Esophagus squamous epithelium (tissue), 5 donors: ENCODE results near the gene CUEDC2. TPM values are rescaled to one million over a fixed set of nuclear protein-coding genes. Genes with fewer than 3 reads are reported as not detected.
"Not testable (repeated sequence)": the region's sequence is repeated elsewhere in the genome, so short reads cannot be mapped to it uniquely, and the experiment has no call there.

ENCODE experiments used
- DNase-seq: peaks from one replicate; lab custom pipeline; 2025; lab: John Stamatoyannopoulos, UW
- H3K27ac ChIP-seq, 4 donors: fragments of 200-600 bp; sonication (generic); one replicate each; pipeline ENCODE4 v1.5.1; 2016 to 2019; ENCODE audit warnings: mild to moderate bottlenecking in 1 of 4
- H3K27me3 ChIP-seq, 4 donors: fragments of 200-600 bp; sonication (generic); 1 replicate in 3 of 4; 2 replicates in 1 of 4; pipeline versions ENCODE4 v1.5.1 to v1.6.0; 2017 to 2021; ENCODE audit warnings: antibody characterized with exemption in 1 of 4
- H3K36me3 ChIP-seq, 3 donors: fragments of 200-600 bp; sonication (generic); one replicate each; pipeline ENCODE4 v1.5.1; 2016 to 2019
- H3K4me1 ChIP-seq, 3 donors: fragments of 200-600 bp; sonication (generic); one replicate each; pipeline ENCODE4 v1.5.1; 2017 to 2019
- H3K4me3 ChIP-seq, 4 donors: fragments of 200-600 bp; sonication (generic); 1 replicate in 3 of 4; 2 replicates in 1 of 4; pipeline ENCODE4 v1.5.1; 2016 to 2019; ENCODE audit warnings: mild to moderate bottlenecking in 2 of 4, moderate library complexity in 1 of 4
- H3K9me3 ChIP-seq, 3 donors: fragments of 200-600 bp; sonication (generic); one replicate each; pipeline ENCODE4 v1.5.1; 2016 to 2019
- POLR2A ChIP-seq, 4 donors: fragments of 450-650 bp; IDR thresholded peaks; one replicate each; pipeline ENCODE4 v1.6.1; 2017; ENCODE audit warnings: antibody characterized with exemption in 4 of 4, mild to moderate bottlenecking in 4 of 4, moderate library complexity in 3 of 4
- WGBS, 2 donors: methylation state at CpG; one replicate each; pipeline ENCODE4 v1.1.5; 2018; 5-methylcytosine and 5-hydroxymethylcytosine counted together
- intact Hi-C: fragments of 100-400 bp; cut with DNase I; formaldehyde crosslinking; loops from one replicate; pipeline ENCODE4 v1.15.0; 2022
- total RNA-seq, 4 donors: library from RNA; depleted of rRNA; stranded (reverse); fragments of >200 nt; gene quantifications; one replicate each; pipeline ENCODE4 v1.1.0, GENCODE V29; 2016
- TF ChIP-seq, protein P1 (sequence below), 6 experiments: fragments of 450-650 bp in 4 of 6; fragments of 200-600 bp in 2 of 6; sonication (generic) in 2 of 6; IDR thresholded peaks; one replicate each; pipeline ENCODE4 v1.5.1; 2016 to 2019; ENCODE audit warnings: antibody characterized with exemption in 6 of 6, mild to moderate bottlenecking in 4 of 6, moderate library complexity in 4 of 6
- donor health status: DM: yes; HTN: yes; CAD: no.

Gene CUEDC2
- total RNA-seq, 4 donors from 2014 or later = 16.6 to 37.6 (median 27.0) TPM

DNA sequence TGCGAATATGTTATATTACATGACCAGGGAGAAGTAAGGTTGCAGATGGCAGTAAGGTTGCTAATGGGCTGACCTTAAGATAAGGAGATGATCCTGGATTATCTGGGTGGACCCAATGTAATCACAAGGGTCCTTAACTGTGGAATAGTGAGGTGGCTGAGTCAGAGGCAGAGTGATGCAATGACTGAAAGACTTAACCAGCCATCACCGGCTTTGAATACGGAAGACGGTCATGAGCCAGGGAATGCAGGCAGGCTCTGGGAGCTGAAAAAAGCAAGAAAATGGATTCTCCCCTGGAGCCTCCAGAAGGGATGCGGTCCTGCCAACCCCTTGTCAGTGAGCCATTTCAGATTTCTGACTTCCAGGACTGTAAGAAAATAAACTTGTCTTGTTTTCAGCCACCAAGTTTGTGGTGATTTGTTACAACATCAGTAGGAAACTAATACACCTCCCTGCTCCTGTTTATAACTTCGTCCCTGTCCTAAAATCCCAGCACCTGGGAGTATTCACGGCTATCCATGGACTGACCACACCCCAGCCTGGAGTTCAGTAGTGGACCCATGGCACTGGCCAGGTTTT is 23.6 kb upstream of the CUEDC2 start:
- no peaks in the 10 kb centered on the region for H3K9me3 ChIP-seq
- H3K27ac ChIP-seq = peak overlapping the region in 2 of 4 donors; percentile 36 to 51
- no peak overlapping the region for H3K4me3 ChIP-seq
- TF ChIP-seq POLR2A (IDR thresholded peaks at IDR 0.05) = no peak
- TF ChIP-seq, protein P1, sequence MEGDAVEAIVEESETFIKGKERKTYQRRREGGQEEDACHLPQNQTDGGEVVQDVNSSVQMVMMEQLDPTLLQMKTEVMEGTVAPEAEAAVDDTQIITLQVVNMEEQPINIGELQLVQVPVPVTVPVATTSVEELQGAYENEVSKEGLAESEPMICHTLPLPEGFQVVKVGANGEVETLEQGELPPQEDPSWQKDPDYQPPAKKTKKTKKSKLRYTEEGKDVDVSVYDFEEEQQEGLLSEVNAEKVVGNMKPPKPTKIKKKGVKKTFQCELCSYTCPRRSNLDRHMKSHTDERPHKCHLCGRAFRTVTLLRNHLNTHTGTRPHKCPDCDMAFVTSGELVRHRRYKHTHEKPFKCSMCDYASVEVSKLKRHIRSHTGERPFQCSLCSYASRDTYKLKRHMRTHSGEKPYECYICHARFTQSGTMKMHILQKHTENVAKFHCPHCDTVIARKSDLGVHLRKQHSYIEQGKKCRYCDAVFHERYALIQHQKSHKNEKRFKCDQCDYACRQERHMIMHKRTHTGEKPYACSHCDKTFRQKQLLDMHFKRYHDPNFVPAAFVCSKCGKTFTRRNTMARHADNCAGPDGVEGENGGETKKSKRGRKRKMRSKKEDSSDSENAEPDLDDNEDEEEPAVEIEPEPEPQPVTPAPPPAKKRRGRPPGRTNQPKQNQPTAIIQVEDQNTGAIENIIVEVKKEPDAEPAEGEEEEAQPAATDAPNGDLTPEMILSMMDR (IDR thresholded peaks at IDR 0.05) = no peak
- peaks cover 0 to 12% (median 0%) of the 10 kb centered on the region in 3 donors for H3K36me3 ChIP-seq
- DNase-seq = no peak
- 44 to 52% methylated on average over 7 of the region's 7 CpGs for whole genome bisulfite sequencing, 2 donors
- H3K27me3 ChIP-seq = no peaks in the 10 kb centered on the region
- H3K4me1 ChIP-seq = peaks cover 15 to 46% (median 21%) of the 10 kb centered on the region in 3 donors
- intact Hi-C loops = no loop called here

DNA sequence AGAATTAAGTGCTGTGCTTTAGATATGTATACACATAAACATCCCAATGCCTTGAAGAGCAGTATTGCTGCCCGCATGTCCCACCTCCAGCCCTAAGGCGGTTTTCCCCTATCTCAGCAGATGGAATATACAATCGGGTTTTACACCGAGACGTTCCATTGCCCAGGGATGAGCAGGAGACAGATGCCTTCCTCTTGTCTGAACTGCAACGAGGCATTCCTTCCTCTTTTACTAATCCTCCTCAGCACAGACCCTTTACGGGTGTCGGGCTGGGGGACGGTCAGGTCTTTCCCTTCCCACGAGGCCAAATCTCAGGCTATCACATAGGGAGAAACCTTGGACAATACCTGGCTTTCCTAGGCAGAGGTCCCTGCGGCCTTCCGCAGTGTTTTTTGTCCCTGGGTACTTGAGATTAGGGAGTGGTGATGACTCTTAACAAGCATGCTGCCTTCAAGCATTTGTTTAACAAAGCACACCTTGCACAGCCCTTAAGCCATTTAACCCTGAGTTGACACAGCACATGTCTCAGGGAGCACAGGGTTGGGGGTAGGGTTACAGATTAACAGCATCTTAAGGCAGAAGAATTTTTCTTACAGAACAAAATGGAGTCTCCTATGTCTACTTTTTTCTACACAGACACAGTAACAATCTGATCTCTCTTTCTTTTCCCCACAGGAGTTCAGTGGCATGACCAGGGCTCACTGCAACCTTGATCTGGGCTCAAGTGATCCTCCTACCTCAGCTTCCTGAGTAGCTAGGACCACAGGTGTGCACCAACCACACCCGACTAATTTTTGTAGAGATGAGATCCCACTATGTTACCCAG is 22.5 kb upstream of the CUEDC2 start:
- DNase-seq, H3K9me3 ChIP-seq, H3K4me3 ChIP-seq, intact Hi-C loops, H3K27me3 ChIP-seq: not testable (repeated sequence)
- 61 to 62% methylated on average over 11 to 12 of the region's 13 CpGs for WGBS, 2 donors
- Histone ChIP-seq H3K36me3 (peaks cover 0 to 12% (median 0%) of the 10 kb centered on the region in 3 donors), H3K27ac (peak overlapping the region in 3 of 4 donors; percentile 8 to 39 (median 28)), H3K4me1 (peaks cover 16 to 46% (median 16%) of the 10 kb centered on the region in 3 donors)

GRCh38 chr10:102453502-102453901 is 21.1 kb upstream of the CUEDC2 start:
- Histone ChIP-seq H3K4me1 (peaks cover 16 to 54% (median 16%) of the 10 kb centered on the region in 3 donors), H3K36me3 (peaks cover 0 to 12% (median 0%) of the 10 kb centered on the region in 3 donors), H3K27ac (peak overlapping the region in 3 of 4 donors; percentile 50 to 72 (median 50)), H3K9me3 (no peaks in the 10 kb centered on the region), H3K4me3 (no peak overlapping the region), H3K27me3 (no peaks in the 10 kb centered on the region)
- DNase-seq = no peak
- WGBS, 2 donors = 78 to 80% methylated on average over 5 of the region's 5 CpGs
- intact Hi-C loops = no loop called here
- TF ChIP-seq POLR2A (IDR thresholded peaks at IDR 0.05) = no peak
- TF ChIP-seq, protein P1 (IDR thresholded peaks at IDR 0.05) = no peak

- no peak for TF ChIP-seq POLR2A (IDR thresholded peaks at IDR 0.05)
- TF ChIP-seq, protein P1 (IDR thresholded peaks at IDR 0.05) = no peak
- Histone ChIP-seq H3K9me3 (no peaks in the 10 kb centered on the region), H3K27ac (peak overlapping the region in 3 of 4 donors; percentile 50 to 72 (median 50)), H3K4me1 (peaks cover 16 to 54% (median 16%) of the 10 kb centered on the region in 3 donors), H3K4me3 (no peak overlapping the region), H3K36me3 (peaks cover 0 to 12% (median 0%) of the 10 kb centered on the region in 3 donors), H3K27me3 (no peaks in the 10 kb centered on the region)
- 42 to 60% methylated on average over 1 to 3 of the region's 3 CpGs for WGBS, 2 donors
- intact Hi-C loops = no loop called here
- no peak for DNase-seq
Measured at GRCh38 chr10:102452672-102453340, 20.4 kb upstream of the CUEDC2 start.

DNA sequence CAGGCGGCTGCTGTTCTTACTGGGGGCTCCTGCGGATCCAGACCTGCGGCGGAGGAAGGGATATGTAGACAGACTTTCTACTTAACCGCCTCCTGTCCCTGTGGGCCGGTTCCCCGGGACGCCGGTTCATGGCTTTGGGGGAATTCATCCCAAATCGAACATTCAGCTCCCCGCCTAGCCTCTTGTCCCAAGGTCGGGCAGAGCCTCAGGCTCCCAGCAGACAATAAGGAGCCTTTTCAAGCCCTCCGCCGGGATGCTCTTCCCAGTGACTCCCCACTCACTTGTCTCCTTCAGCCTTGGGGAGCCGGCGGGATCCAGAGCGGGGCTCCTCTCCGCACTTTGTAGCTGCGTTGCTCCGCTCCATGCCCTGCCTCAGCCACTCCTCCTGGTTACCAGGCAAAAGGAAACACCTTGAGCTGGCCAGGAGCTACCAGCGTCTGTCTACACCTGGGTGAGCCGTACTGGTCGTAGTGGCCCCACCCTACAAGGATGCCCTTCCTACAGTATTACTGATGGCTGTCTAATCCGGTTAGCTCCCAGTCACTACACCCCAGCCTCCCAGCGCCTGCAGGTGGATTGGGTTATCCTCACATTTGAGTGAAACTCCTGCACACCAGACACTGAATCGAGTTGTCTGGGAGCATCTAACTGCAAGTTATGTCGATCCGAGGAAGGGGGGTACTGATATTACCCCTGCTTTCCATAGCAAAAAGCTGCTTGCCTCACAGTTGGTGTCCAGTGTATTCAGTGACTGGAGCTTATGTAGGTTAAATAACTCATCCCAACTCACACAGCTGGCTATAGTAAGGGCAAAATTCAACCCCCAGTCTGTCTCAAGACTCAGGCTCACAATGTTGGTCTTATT is 19.0 kb upstream of the CUEDC2 start, which contains the start of gene C10orf95:
Gene C10orf95, minus strand, starts transcription at position 439 of the 865 bp plus-strand sequence. CDS start 450 bp downstream, outside the sequence.
- intact Hi-C loops = no loop called here
- H3K4me1 ChIP-seq = peaks cover 16 to 54% (median 16%) of the 10 kb centered on the region in 3 donors
- no peaks in the 10 kb centered on the region for H3K9me3 ChIP-seq
- no peak for TF ChIP-seq POLR2A (IDR thresholded peaks at IDR 0.05)
- TF ChIP-seq, protein P1 (IDR thresholded peaks at IDR 0.05) = no peak
- 18 to 45% methylated on average over 12 to 19 of the region's 28 CpGs for WGBS, 2 donors
- H3K36me3 ChIP-seq = peaks cover 0 to 12% (median 0%) of the 10 kb centered on the region in 3 donors
- no peak for DNase-seq
- H3K4me3 ChIP-seq = peak within 1 kb of the TSS; percentile 51 to 95 (median 86)
- H3K27ac ChIP-seq = peak within 1 kb of the TSS; percentile 81 to 93 (median 90)
- no peaks in the 10 kb centered on the region for H3K27me3 ChIP-seq
